HepG2 (cell line): Measurements from ENCODE around the gene GAS2. TPM values are rescaled to one million over a fixed set of nuclear protein-coding genes. Genes with fewer than 3 reads are reported as not detected.
A peak's percentile ranks its signal among the peaks of the same experiment; 100 is the strongest.

Source experiments
- AGO1 ChIP-seq: fragments of 200-400 bp; formaldehyde crosslinking; IDR thresholded peaks from 2 replicates; pipeline ENCODE4 v1.6.1; 2017; ENCODE audit warnings: mild to moderate bottlenecking, low read depth, low read length, moderate library complexity; ENCODE audit not compliant: poor library complexity, severe bottlenecking
- BCL6 ChIP-seq: IDR thresholded peaks from 2 replicates; pipeline ENCODE4 v1.6.1; 2016; ENCODE audit warnings: missing genetic modification reagents, missing compliant biosample characterization
- BHLHE40 ChIP-seq: IDR thresholded peaks from 2 replicates; pipeline ENCODE4 v1.6.1; 2011; ENCODE audit warnings: low read length, improper control_type of control experiment
- CCDC6 ChIP-seq: sonication (generic); formaldehyde crosslinking; IDR thresholded peaks from 2 replicates; pipeline ENCODE4 v1.8.1; 2022; ENCODE audit warnings: mild to moderate bottlenecking, missing genetic modification reagents, moderate library complexity
- CHD2 ChIP-seq: IDR thresholded peaks from 2 replicates; pipeline ENCODE4 v1.6.1; 2011; ENCODE audit warnings: low read depth, low read length, improper control_type of control experiment
- JDP2 ChIP-seq: sonication (generic); formaldehyde crosslinking; IDR thresholded peaks from 2 replicates; pipeline ENCODE4 v1.8.1; 2022; ENCODE audit warnings: missing genetic modification reagents, borderline replicate concordance
- SMAD3 ChIP-seq: sonication (generic); formaldehyde crosslinking; IDR thresholded peaks from 2 replicates; pipeline ENCODE4 v1.4.0; 2020; ENCODE audit warnings: missing genetic modification reagents
- SNAI1 ChIP-seq: sonication (generic); formaldehyde crosslinking; IDR thresholded peaks from 2 replicates; pipeline ENCODE4 v1.5.0; 2020; ENCODE audit warnings: mild to moderate bottlenecking, missing genetic modification reagents, borderline replicate concordance
- SYNCRIP ChIP-seq: fragments of 200-400 bp; formaldehyde crosslinking; IDR thresholded peaks from 2 replicates; pipeline ENCODE4 v1.6.1; 2018; ENCODE audit warnings: mild to moderate bottlenecking, low read depth, low read length; ENCODE audit not compliant: insufficient read depth
- THAP9 ChIP-seq: sonication (generic); formaldehyde crosslinking; IDR thresholded peaks from 2 replicates; pipeline ENCODE4; 2020; ENCODE audit warnings: missing genetic modification reagents, mild to moderate bottlenecking, borderline replicate concordance
- TRIM22 ChIP-seq: fragments of 450-650 bp; IDR thresholded peaks from 2 replicates; pipeline ENCODE4 v1.6.1; 2017
- ZBTB40 ChIP-seq, 2 experiments: fragments of 450-650 bp in 1 of 2; sonication (generic) in 1 of 2; formaldehyde crosslinking in 1 of 2; IDR thresholded peaks; 2 replicates each; pipeline versions ENCODE4 v1.6.1 to v1.8.0; 2016 to 2022; ENCODE audit warnings: antibody characterized with exemption in 1 of 2, mild to moderate bottlenecking in 1 of 2, missing genetic modification reagents in 1 of 2
- ZNF10 ChIP-seq: sonication (generic); formaldehyde crosslinking; IDR thresholded peaks from 2 replicates; pipeline ENCODE4 v1.4.0; 2020; ENCODE audit warnings: mild to moderate bottlenecking, low read depth, missing genetic modification reagents, borderline replicate concordance
- ZNF530 ChIP-seq: sonication (generic); formaldehyde crosslinking; IDR thresholded peaks from 2 replicates; pipeline ENCODE4 v1.5.0; 2020; ENCODE audit warnings: low read depth, mild to moderate bottlenecking, missing genetic modification reagents
- ZNF776 ChIP-seq: sonication (generic); formaldehyde crosslinking; IDR thresholded peaks from 2 replicates; pipeline ENCODE4 v1.4.0; 2020; ENCODE audit warnings: mild to moderate bottlenecking, missing genetic modification reagents
- ZNF777 ChIP-seq: sonication (generic); formaldehyde crosslinking; IDR thresholded peaks from 2 replicates; pipeline ENCODE4 v1.4.0; 2020; ENCODE audit warnings: missing genetic modification reagents
- polyA plus RNA-seq, 8 experiments: library from polyadenylated mRNA; depleted of rRNA in 3 of 8; stranded (reverse) in 7 of 8; unstranded in 1 of 8; fragments of >200 nt; fragmentation: Illumina TruSeq in 4 of 8; extraction: Trizol in 4 of 8; gene quantifications; 2 replicates each; pipeline versions ENCODE4 v1.2.1 to v1.2.3, GENCODE V29; 2011 to 2016; ENCODE audit warnings: low read depth in 4 of 8, missing spikeins in 1 of 8, mixed read lengths in 1 of 8; ENCODE audit not compliant: insufficient read depth in 1 of 8
- total RNA-seq, 5 experiments: library from RNA; depleted of rRNA; stranded (reverse); fragments of >200 nt; fragmentation: Illumina TruSeq; extraction: Trizol; gene quantifications; 2 replicates each; pipeline ENCODE4 v1.2.3, GENCODE V29; 2016; ENCODE audit warnings: low read depth in 1 of 5

The GAS2 gene
- total and polyA plus RNA-seq, 2 of the 13 experiments (the other 11 are each of a cell fraction or from before 2014, with no cell fraction given): 26.0 to 85.1 TPM

GRCh38 chr11:22624742-22625447 lies 41.5 kb upstream of the GAS2 start (continued):
- TF ChIP-seq THAP9 (CRISPR knock-in tag): no peak
- no peak for TF ChIP-seq ZNF530 (CRISPR knock-in tag)
- no peak for TF ChIP-seq BHLHE40
- TF ChIP-seq ZNF10 (CRISPR knock-in tag): no peak
- TF ChIP-seq AGO1: no peak
- no peak for TF ChIP-seq SNAI1
- no peak for TF ChIP-seq ZNF776 (CRISPR knock-in tag)
- no peak for TF ChIP-seq SMAD3 (CRISPR knock-in tag)
- TF ChIP-seq CCDC6: no peak
- no peak for TF ChIP-seq TRIM22
- TF ChIP-seq ZNF777 (CRISPR knock-in tag): no peak; the same call in 1 of the 2 replicates
- peak; percentile 2; the same call in 1 of the 2 replicates for TF ChIP-seq BCL6
- TF ChIP-seq CHD2: no peak
- TF ChIP-seq JDP2 (CRISPR knock-in tag): no peak; the same call in 1 of the 2 replicates
- no peak for TF ChIP-seq ZBTB40 (IDR thresholded peaks at IDR 0.05)
- TF ChIP-seq ZBTB40 (CRISPR knock-in tag; IDR thresholded peaks at IDR 0.05): no peak
- TF ChIP-seq SYNCRIP: no peak
